ENCODE data around the gene ABHD5.

The ABHD5 gene

DNA sequence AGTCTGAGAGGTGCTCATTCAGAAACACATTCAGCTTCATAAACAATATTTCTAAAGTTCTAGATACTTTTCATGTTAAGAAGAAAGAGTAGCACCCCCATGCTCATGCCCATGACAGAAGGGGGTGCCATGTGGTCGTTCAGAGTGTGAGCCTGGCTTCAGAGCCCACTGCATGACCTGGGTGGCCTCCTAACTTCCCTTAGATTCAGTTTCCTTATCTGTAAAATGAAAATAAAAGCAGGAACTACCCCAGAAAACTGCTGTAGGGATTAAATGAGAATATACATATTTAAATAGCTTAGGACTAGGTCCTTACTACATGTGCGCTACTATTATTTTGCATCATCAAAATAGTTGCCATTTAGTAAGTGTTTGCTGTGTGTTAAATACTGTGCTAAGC lies 69.2 kb downstream of the ABHD5 start:
- no peak for DNase-seq

- no peak for DNase-seq
Measured at GRCh38 chr3:43760938-43761337, 70.2 kb downstream of the ABHD5 start.

DNA sequence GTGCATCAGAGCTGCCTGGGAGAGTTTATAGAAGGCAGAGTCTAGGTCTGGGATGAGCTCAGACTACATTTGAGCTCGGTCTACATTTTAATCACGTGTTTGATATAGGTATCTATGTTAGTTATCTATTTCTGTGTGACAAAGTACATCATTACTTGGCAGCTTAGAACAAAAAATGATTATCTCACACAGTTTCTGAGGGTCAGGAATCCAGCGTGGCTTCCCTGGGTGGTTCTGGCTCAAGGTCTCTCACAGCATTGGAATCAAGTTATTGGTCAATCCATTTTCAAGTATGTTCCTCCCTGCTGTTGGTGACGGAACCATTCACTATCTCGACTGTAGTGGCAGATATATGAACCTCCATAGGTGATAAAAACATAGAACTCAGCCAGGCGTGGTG lies 71.7 kb downstream of the ABHD5 start:
- no peak for DNase-seq

- DNase-seq, result no peak
Measured at GRCh38 chr3:43764056-43764455, 73.3 kb downstream of the ABHD5 start.

GRCh38 chr3:43764471-43764870 lies 73.7 kb downstream of the ABHD5 start:
- no peak for DNase-seq

DNA sequence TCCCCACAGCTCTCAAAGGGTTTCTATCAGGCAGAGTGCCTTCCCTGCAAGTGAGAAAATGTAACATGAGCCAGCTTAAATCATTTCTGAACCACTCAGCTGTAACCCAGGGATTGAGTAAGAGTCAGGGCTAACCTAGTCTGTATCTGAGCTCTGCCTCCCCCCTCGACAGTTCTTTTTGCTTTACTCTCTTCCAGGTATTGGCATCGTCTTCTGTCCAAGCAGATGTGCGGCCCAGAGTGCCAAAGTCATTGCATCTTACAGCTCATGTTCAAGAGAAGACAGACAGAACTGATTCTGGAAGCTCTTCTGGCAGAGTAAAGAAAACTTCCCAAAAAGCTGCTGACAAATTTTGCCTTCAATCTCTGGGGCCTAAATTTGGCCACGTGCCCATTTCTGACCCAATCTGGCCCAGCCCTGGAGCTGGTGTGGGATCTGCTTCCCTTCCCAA lies 74.8 kb downstream of the ABHD5 start:
- no peak for DNase-seq

- no peak for DNase-seq
Measured at GRCh38 chr3:43766672-43767465, 76.1 kb downstream of the ABHD5 start.

DNA sequence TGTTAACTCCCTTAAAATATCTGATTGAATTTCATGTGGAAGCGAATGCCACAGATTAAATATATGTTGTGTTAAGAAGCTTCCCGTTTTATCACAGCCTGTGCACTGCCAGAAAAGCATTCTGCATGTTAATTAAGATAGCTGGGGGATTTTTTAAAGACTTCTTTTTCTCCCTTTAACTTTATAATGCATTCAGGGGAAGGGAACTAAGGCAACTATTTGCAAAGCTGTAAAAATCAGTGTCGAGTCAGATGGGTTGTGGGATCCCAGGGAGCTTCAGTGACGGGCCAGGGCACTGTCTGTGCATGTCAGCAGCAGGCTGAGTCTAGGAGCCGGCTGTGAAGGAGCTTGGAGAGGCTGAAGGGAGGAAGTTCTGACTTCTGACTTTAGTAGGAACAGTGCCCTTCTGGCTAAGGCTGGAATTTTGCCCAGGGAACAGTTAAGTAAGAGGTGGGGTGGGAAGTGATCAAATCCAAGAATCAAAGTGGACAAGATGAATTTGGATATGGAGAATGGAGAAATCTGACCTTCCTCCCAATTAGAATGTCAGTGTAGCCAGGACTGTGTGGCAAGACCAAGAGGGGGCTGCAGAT lies 77.7 kb downstream of the ABHD5 start:
- no peak for DNase-seq

DNA sequence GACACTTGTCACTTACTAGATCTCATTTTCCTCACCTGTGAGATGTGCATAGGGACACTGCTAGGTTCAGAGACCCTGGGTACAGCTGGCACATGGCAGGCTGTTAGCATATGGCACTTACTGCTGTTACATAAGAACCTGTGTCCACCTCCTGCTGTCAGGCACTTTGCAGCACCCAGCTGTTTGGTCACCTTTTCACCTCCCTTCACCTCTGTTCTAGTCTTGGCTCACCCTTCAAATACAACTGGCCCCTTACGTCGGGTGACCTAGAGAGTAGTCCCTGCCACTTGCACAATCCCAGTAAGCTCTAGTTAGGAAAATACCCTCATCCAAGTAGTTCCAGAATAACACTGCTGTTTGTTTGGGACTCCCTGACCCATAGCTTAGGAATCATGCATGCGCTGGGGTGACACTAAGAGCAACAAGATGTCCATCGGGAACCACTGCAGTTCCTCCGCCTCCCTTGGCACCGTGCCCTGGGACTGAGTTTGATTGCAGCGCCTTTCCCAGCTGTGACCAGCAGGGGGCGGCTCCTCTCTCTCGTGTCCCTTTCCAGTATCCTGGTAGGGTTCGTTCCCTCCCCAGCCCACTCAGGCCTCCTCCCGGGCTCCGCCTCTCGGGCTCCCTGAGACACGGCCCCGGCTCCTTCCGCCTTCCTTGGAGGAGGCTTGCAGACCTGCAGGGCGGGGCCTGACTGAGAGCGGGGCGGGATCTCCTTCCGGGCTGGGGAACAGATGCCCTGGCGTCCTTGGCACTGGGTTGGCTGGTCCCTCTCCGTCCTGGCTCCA lies 78.6 kb downstream of the ABHD5 start:
- peak; percentile 51 for DNase-seq

DNA sequence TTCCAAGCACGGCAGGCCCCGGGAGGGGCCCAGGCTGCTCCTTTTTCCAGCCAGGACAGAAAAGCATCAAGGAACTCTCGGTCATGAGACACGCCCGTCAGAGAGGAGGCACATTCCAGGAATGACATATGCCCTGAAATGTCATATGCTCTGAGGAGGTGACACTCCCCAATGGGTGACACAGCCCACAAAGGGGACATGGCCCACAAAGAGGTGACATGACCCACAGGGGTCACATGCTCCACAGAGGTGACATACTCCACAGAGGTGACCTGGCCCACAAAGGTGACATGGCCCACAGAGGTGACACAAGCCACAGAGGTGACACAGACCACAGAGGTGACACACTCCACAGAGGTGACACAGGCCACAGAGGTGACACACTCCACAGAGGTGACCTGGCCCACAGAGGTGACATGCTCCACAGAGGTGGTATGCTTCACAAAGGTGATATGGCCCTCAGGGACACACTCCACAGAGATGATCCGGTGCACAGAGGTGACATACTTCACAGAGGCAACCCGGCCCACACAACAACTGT lies 79.2 kb downstream of the ABHD5 start:
- no peak for DNase-seq

- no peak for DNase-seq
Measured at GRCh38 chr3:43770426-43771103, 79.8 kb downstream of the ABHD5 start.

DNA sequence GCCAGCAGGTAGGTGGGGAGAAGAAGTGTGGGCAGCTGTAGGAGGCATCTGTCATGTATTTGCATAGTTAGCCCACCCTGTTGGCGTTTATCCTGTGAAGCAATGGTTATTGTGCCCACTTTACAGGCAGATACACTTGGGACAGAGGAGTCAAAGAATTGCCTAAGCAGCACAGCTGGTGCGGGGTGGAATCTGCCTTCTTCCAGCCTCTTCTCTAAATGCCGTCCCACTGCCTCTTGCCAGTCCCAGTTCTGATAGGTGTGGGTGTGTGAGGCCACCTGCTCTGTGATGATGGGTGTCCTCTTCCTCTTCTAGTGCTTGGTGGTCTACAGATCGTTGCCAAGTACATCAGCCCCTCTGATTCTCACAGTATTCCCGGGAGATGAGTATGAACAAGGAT lies 80.9 kb downstream of the ABHD5 start:
- no peak for DNase-seq

DNA sequence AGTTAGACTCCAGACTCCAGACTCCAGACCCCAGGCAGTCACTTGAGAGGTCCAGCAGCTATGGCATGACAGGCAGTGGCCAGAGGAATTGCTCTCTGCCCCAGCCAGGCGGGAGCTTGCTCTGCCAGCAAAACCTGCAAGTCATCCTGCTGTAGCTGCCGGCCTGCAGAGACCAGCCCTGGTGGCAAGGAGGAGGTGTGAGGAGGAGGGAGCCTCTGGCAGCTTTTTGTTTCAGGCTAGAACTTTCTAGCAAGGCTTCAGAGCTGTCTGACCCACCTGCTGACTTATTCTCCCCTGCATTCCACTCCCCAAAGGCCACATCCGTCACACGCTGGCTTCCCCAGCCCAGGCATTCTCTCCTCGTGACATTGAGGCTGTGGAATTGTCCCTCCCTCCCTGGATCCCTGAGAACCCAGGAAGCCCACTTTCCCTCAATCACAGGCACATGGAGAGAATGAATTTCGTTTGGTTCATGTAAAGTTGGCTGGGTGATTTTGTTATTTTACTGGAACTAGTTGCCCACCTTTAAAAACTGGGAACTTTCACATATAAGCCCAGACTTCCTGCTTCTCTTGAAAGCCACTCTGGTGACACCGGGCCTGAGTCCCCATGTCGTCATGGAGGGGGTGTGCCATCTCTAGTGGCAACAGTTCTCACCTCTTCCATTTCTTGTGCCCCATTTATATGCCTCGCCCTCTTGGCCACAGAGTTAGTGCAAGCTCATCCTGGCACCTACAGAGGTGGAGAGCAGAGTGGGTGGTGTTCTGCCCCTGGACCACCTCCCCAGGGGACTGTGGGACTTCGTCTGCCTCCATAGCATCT lies 82.7 kb downstream of the ABHD5 start:
- no peak for DNase-seq

DNA sequence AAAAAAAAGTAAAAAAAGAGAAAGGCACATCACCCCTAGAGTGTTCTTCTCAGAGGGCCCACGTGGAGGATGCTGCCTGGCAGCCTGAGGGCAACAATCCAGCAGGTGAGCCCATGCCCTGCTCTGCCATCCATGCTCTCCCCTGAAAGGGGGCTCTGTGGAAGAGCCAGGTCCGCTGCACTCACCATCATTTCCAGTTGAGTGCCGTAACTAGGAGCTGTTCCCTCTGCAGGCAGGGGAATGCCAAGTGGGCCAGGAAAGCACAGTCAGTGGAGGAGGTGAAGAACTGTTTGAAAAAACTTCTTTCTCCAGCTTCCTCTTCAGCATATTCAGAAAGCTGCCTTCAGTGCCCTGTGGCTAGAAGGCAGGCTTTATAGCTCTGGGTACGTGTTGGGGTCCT lies 84.1 kb downstream of the ABHD5 start:
- DNase-seq, result no peak

DNA sequence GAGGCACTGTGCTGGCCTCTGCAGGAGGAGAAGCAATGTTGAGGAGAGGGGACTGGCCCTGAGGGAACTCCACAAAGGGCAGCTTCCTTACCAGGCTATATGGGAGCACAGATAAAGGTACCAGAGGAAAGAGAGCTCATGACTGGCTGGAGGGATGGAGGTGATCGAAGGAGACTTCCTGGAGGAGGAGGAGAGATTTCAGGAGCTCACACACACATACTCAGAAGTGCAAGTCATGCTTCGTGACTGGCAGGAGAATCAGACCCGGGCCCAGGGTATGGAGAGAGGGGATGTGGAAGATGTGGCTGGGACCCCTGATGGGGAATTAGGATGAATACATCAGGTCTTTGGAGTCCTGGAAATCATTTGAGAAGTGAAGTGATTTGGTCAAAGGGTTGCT lies 85.4 kb downstream of the ABHD5 start:
- no peak for DNase-seq

GRCh38 chr3:43779850-43780249 lies 89.1 kb downstream of the ABHD5 start:
- DNase-seq, result no peak

GRCh38 chr3:43782541-43782940 lies 91.8 kb downstream of the ABHD5 start:
- no peak for DNase-seq
